ENCODE data around the gene MCAT. TPM values are rescaled to one million over a fixed set of nuclear protein-coding genes. Genes with fewer than 3 reads are reported as not detected.

MCAT gene
- total RNA-seq, 1 donor from 2014 or later: 12.7 TPM

GRCh38 chr22:43186272-43187170 lies 43.3 kb upstream of the MCAT start, which contains the start of gene TTLL12:
TTLL12 (minus strand) TSS chr22:43187134; CDS start chr22:43187069, 65 bp downstream.
- Mint-ChIP-seq H3K36me3 (ENCODE audit: unreplicated experiment) (peaks cover 3% of the 10 kb centered on the region), H3K4me3 (ENCODE audit: unreplicated experiment) (peak within 1 kb of the TSS; percentile 74), H3K9me3 (ENCODE audit: unreplicated experiment) (peaks cover 6% of the 10 kb centered on the region), H3K27ac (ENCODE audit: unreplicated experiment) (peak within 1 kb of the TSS; percentile 52), H3K27me3 (ENCODE audit: unreplicated experiment) (peaks cover 7% of the 10 kb centered on the region), H3K4me1 (ENCODE audit: low read depth, unreplicated experiment) (peaks cover 7% of the 10 kb centered on the region)
- TF ChIP-seq, protein P1, sequence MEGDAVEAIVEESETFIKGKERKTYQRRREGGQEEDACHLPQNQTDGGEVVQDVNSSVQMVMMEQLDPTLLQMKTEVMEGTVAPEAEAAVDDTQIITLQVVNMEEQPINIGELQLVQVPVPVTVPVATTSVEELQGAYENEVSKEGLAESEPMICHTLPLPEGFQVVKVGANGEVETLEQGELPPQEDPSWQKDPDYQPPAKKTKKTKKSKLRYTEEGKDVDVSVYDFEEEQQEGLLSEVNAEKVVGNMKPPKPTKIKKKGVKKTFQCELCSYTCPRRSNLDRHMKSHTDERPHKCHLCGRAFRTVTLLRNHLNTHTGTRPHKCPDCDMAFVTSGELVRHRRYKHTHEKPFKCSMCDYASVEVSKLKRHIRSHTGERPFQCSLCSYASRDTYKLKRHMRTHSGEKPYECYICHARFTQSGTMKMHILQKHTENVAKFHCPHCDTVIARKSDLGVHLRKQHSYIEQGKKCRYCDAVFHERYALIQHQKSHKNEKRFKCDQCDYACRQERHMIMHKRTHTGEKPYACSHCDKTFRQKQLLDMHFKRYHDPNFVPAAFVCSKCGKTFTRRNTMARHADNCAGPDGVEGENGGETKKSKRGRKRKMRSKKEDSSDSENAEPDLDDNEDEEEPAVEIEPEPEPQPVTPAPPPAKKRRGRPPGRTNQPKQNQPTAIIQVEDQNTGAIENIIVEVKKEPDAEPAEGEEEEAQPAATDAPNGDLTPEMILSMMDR (IDR thresholded peaks at IDR 0.05; ENCODE audit: partially characterized antibody, unreplicated experiment): no peak
- peak; percentile 79 for DNase-seq

GRCh38 chr22:43185860-43186261 lies 42.7 kb upstream of the MCAT start:
- TF ChIP-seq, protein P1 (IDR thresholded peaks at IDR 0.05; ENCODE audit: partially characterized antibody, unreplicated experiment): no peak
- DNase-seq: no peak
- Mint-ChIP-seq H3K9me3 (ENCODE audit: unreplicated experiment) (peaks cover 5% of the 10 kb centered on the region), H3K27ac (ENCODE audit: unreplicated experiment) (no peak overlapping the region), H3K27me3 (ENCODE audit: unreplicated experiment) (peaks cover 7% of the 10 kb centered on the region), H3K36me3 (ENCODE audit: unreplicated experiment) (no peaks in the 10 kb centered on the region), H3K4me3 (ENCODE audit: unreplicated experiment) (peak overlapping the region; percentile 74), H3K4me1 (ENCODE audit: low read depth, unreplicated experiment) (peaks cover 7% of the 10 kb centered on the region)

GRCh38 chr22:43183496-43184277 lies 40.5 kb upstream of the MCAT start:
- no peak for DNase-seq
- Mint-ChIP-seq H3K27me3 (ENCODE audit: unreplicated experiment) (peaks cover 7% of the 10 kb centered on the region), H3K27ac (ENCODE audit: unreplicated experiment) (no peak overlapping the region), H3K9me3 (ENCODE audit: unreplicated experiment) (peaks cover 5% of the 10 kb centered on the region), H3K4me3 (ENCODE audit: unreplicated experiment) (no peak overlapping the region), H3K36me3 (ENCODE audit: unreplicated experiment) (no peaks in the 10 kb centered on the region), H3K4me1 (ENCODE audit: low read depth, unreplicated experiment) (peaks cover 7% of the 10 kb centered on the region)
- TF ChIP-seq, protein P1 (IDR thresholded peaks at IDR 0.05; ENCODE audit: partially characterized antibody, unreplicated experiment): no peak

- peaks cover 4% of the 10 kb centered on the region for H3K27me3 Mint-ChIP-seq (ENCODE audit: unreplicated experiment)
- H3K27ac Mint-ChIP-seq (ENCODE audit: unreplicated experiment): no peak overlapping the region
- no peak for DNase-seq
- H3K36me3 Mint-ChIP-seq (ENCODE audit: unreplicated experiment): no peaks in the 10 kb centered on the region
- no peak overlapping the region for H3K4me3 Mint-ChIP-seq (ENCODE audit: unreplicated experiment)
- peaks cover 7% of the 10 kb centered on the region for H3K4me1 Mint-ChIP-seq (ENCODE audit: low read depth, unreplicated experiment)
- peaks cover 1% of the 10 kb centered on the region for H3K9me3 Mint-ChIP-seq (ENCODE audit: unreplicated experiment)
- TF ChIP-seq, protein P1 (IDR thresholded peaks at IDR 0.05; ENCODE audit: partially characterized antibody, unreplicated experiment): no peak
Observed at GRCh38 chr22:43182726-43183125, 39.5 kb upstream of the MCAT start.
